ENCODE results near the gene NTSR1.
A peak's percentile ranks its signal among the peaks of the same experiment; 100 is the strongest.

Gene NTSR1

DNA sequence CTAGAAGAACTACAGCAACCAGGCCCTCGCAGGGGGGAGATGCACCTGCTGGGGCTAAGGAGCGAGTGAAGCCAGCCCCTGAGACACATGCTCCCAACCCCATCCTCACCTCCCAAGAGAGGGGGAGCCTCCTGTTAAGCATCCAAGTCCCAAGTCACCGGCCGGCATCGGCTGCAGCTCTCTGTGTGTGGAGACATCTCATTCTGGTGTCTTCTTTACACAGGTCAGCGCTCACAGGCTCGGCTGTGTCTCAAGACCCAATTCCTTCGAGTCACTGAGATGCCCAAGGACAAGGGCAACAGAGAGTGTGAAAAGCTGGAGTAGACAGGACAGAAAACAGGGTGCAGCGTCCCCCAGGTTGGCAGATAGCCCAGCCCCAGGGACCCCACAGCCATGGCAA, 66.6 kb downstream of the NTSR1 start:
- DNase-seq: no peak

DNA sequence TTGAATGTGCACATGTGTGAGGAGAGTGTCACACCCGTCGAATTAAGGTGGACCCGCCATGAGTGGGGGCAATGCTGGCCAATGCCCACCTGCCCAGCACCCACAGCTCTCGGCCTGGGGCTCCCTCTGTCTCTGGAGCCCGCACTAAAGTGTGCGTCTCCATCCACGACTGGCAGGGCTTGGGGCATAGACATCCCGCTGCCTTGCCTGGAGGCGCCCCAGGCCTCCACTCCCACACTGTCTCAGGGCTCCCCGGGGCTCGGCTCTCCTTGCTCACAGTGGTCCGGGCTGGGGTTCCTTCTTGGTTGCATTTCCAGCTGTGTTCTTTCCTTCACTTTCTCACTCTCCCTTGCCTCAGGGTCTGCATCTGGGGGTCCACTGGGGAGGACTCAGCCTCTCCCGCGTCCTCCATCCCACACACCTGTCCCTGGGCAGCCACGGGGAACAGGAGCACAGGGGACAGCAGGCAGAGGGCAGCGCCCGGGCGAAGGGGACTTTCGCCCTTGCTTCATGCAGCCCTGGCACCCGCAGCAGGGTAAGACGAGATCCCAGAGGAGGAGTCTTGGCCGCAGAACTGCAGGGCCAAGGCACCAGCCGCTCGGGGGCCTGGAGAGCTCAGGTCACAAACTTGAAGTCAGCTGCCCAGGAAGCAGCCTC, 67.5 kb downstream of the NTSR1 start:
- DNase-seq: no peak

DNA sequence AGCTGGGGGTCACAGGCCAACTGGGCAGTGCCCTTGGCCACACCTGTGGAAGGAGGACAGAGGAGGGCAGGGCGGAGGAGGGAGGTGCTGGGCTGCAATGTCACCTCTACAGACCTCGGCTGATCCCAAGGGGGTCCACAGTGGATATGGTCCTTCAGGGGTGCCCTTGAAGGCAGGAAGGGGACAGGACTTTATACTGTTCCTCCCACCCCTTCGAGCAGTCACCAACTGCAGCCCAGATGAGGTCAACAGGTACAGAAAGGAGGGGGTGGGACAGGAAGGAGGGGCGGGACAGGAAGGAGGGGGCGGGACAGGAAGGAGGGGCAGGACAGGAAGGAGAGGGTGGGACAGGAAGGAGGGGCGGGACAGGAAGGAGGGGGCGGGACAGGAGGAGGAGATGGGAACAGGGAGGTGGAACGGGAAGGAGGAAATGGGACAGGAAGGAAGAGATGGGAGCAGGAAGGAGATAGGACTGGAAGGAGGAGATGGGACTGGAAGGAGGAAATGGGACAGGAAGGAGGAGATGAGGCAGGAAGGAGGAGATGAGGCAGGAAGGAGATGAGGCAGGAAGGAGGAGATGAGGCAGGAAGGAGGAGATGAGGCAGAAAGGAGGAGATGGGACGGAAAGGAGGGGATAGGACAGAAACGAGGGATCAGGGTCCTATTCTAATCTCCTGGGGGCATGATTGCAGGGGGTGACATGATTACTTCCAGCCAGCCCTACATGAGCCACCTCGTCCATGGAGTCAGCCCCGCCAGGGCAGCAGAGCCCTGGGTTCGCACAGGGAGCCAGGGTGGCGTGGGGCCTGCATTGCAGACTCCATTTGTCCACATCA, 68.3 kb downstream of the NTSR1 start:
- DNase-seq: no peak

DNA sequence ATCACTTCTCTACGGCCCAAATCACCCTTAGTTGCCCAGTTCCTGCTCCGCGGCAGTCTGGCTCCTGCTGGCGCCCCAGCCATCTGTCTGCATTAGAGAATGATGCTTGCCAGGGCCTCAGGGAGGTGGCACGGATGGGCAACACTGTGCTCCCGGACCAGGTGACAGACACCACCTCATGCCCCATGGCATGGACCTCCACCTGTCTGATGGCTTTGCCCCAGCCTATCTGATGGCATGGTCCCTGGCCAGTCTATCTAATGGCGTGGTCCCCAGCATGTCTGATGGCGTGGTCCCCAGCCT, 68.8 kb downstream of the NTSR1 start:
- no peak for DNase-seq

DNA sequence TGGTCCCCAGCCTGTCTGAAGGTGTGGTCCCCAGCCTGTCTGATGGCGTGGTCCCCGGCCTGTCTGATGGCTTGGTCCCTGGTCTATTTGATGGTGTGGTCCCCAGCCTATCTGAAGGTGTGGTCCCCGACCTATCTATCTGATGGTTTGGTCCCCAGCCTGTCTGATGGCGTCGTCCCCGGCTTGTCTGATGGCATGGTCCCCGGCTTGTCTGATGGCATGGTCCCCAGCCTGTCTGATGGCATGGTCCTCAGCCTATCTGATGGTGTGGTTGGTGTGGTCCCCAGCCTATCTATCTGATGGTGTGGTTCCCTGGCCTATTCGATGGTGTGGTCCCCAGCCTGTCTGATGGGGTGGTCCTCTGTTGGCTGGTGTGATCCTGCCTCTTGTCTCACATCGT, 69.4 kb downstream of the NTSR1 start:
- DNase-seq: no peak

DNA sequence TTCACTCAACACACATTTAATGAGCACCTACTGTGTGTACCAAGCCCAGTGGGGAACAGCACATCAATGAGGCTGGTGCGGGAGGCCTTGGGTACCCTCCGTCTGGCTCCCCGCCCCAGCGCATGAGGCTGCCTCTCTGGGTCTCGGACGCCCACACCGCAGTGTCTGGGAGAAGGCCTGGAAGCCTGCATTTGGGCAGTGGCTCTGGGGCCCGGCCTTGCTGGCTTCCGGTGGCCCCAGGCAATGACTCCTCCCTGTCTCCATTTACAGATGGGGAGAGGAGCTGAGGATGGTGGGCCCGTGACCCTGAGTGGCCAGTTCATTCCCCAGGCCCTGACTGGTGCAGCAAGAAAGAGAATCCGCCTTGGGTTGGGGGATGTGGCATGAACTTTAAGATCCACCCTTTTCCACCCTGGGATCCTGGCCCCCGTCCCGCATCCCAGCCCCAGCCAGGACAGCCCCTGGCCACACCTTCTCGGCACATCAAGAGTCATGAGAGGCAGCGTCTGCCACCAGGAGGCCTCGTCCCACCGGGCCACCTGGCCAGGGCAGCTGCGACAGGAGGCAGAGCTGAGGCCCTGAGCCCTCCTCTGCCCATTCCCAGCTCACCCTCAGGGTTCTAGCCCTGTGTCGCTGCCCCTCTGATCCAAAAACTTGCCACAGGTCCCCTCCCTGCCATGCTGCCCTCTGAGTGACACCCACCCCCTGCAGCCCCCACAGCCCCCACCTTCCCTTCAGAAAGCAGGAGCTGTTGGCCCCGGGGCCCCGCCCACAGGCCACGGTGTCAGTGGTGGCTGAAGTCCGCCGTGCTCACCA, 70.2 kb downstream of the NTSR1 start:
- DNase-seq: no peak

DNA sequence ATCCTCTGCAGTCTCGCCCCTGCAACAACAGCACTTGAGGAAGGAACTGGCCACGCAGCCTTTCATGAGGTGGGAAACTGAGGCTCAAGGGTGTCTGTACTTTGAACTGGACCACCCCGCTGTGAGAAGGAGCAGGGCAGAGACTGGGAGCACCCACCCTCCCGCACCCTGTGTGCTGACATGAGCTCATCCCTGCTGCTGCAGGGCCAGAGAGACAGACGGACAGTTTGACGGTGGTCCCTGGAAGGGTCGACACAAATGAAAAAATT, 70.7 kb downstream of the NTSR1 start:
- DNase-seq: no peak

DNA sequence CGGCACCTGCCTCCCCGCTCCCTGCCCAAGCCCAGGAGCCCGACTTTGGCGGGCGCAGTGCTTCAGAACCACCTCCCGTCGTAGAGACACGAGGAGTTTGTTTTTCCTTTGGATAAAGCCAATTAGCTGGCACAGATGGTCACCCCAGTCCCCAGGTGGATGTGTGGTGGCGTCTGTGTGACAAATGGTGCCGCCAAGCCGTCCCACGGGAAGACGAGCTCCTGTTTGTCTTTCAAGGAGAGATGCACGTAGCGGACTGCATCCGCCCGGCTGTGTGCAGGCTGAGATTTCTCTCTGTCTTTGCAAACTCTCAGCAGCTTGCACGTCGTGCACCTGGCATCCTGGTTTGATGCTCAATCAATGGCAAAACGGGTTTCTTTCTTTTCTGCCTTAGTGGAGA, 71.6 kb downstream of the NTSR1 start:
- DNase-seq: no peak

DNA sequence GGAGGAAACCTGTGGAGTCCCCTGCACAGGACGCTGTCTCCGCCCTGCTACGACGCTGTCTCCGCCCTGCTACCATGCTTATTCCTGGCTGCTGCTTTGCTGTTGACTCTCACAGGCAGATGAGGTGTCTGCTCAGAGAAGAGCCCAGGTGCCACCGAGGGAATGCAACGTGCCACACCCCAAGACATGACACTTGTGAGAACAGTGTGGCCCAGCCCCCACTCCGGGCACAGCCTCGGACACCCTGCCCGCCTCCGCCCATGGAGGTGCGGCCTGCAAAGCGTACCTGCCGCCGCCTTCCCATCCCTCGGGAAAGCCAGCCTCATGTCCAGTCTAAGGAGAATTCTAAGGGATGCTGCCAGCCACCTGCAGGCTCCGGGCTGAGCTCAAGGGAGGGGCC, 72.1 kb downstream of the NTSR1 start:
- DNase-seq: no peak

DNA sequence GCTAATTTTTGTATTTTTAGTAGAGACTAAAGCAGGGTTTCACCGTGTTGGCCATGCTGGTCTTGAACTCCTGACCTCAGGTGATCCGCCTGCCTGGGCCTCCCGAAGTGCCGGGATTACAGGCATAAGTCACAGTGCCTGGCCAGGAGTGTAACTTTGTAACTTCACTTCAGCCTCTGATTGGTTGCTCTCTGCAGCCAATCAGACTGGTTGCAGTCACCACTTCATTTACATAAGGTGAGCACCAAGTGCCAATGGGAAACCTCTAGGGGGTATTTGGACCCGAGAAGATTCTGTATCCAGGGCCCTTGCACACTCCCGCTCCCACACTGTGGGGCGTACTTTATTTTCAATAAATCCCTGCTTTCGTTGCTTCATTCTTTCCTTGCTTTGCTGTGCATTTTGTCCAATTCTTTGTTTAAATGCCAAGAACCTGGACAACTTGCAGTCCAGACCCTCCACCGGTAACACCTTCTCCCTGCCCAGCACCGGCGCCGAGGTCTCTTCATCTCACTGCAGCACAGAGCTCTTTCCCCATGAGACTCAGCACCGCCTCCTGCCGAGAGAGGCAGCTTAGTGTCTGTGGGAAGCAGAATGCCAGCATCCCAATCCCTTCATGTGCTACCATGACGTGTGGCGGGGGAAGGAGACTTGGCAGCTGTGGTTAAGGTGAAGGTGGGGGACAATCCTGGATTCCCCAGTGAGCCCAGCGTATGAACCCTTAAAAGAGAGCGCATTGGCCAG, 73.7 kb downstream of the NTSR1 start:
- DNase-seq: no peak

DNA sequence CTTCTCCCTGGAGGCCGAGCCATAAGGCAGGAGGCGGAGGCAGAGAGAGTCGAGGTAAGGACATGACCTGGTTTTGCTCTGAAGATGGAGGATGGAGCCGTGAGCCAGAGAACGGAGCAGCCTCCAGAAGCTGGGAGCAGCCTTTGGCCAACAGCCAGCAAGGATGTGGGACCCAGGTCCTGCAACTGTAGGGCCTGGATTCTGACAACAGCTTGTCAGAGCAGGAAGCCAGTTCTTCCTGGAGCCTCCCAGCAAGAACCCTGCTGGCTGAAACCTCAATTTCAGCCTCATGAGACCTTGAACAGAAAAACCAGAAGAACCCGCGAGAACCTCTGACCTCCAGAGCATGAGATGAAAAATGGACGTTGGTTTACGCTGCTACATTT, 74.2 kb downstream of the NTSR1 start:
- no peak for DNase-seq

DNA sequence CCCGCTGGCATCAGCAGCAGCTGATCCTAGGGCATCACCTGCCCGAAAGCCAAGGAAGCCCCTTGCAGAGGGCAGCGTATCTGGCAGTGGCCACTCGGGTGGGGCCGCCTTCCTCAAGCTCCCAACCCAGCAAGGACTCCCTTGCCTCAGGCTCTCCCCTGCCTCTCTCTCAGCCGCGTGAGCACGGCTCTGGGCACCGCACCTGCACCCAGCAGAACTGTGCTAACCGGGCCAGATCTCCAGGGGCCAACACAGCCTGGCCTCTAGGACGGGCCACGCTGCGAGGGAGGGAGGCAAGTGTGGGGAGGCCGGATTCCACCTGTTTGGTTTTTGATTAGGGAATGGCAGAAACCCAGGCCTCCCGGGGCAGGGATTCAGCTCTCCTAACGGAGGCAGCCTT, 75.9 kb downstream of the NTSR1 start:
- no peak for DNase-seq

DNA sequence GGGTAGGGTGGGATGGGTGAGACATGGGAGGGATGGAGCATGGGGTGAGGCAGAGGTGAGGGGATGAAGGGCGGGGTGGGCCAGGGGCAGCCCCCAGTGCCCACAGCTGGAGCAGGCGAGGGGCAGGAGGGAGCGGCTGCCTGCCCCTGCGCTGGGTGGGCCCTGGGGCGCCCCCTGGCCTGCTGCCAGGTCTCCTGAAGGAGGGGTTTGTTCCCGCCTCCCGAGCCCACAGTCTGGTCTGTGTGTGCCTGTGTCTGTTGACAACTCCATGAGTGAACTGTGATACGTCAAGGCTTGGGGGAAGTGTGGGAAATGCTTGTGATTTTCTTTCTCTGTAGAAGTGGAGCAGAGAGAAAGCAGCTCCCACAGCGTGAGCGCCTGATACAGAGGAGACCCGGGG, 76.8 kb downstream of the NTSR1 start:
- DNase-seq: no peak

DNA sequence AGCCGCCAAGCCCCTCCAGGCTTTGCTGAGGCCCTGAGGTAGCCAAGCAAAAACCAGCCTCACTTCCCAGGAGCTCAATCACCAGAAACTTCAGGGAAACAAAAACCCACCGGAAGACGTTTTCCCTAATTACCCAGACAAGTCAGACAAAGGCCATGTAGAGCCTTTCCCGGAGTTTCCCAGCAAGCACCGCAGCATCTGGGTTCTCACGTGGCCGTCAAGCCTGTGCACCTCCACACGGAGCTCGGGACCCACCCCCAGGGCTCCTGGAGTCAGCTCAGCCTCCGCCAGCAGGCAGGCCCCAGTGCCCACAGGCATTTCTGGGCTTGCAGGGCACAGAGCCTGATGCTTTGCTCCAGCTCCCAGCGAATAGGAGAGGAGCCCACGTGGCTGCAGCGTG, 77.5 kb downstream of the NTSR1 start:
- DNase-seq: no peak

DNA sequence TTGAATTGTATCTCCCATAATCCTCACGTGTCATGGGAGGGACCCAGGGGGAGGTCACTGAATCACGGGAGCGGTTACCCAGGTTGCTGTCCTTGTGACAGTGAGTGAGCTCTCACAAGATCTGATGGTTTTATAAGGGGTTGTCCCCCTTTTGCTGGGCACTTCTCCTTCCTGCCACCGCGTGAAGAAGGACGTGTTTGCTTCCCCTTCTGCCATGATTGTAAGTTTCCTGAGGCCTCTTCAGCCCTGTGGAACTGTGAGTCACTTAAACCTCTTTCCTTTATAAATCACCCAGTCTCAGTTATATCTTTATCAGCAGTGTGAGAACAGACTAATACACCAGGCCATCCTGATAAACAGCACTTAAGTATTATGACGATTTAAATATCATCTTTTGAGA, 78.7 kb downstream of the NTSR1 start:
- DNase-seq: no peak

DNA sequence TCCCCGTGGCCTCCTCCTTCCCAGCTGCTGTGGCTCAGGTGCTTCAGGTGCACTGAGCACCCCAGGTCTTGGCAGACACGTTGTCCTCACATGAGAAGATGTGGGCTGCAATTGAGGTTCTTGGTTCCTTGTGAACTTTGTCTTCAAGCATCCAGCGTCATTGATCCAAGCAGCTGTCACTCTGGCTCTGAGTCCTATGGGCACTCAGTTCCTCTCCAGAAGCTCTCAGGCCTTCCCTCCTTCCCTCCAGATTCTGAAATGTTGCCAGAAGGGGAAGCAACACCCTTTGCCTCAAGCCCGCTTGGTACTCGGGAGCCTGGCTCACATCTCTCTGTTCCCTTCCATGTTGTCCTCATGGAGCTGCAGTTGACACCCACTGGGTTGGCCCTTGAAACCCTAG, 79.2 kb downstream of the NTSR1 start:
- DNase-seq: no peak

DNA sequence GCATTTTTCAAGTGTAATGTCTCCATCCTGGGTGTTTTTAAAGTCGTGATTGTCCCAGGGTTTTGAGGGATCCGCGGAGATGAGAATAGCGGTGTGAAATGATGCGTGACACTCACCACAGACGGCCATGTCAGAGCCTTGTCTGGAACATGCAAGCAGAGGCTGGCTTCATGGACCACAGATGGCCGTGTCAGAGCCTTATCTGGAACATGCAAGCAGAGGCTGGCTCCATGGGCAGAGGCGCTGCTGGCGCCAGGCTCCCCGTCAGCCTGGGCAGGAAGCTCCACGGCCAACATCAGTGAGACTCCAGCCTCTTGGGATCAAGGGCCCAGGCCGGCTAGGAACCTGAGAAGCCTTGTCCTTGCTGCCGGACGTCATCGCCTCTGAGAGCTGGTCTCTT, 80.0 kb downstream of the NTSR1 start:
- no peak for DNase-seq

DNA sequence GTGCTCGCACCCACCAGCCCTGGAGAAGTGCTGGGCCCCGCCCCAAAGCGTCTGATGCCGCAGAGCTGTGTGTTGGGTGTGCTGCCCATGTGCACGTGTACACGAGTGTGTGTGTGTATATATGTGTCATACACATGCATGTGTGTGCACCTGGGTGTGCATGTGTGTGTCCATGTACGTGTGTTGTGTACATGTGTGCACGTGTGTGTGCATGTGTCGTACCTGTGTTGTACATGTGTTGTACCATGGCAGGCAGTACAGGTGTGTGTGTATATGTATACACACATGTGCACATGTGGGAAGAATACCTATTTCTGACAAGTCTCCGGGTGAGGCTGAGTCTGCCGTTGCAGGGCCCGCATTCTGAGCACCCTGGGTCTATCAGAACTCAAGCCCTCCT, 81.4 kb downstream of the NTSR1 start:
- DNase-seq: no peak

DNA sequence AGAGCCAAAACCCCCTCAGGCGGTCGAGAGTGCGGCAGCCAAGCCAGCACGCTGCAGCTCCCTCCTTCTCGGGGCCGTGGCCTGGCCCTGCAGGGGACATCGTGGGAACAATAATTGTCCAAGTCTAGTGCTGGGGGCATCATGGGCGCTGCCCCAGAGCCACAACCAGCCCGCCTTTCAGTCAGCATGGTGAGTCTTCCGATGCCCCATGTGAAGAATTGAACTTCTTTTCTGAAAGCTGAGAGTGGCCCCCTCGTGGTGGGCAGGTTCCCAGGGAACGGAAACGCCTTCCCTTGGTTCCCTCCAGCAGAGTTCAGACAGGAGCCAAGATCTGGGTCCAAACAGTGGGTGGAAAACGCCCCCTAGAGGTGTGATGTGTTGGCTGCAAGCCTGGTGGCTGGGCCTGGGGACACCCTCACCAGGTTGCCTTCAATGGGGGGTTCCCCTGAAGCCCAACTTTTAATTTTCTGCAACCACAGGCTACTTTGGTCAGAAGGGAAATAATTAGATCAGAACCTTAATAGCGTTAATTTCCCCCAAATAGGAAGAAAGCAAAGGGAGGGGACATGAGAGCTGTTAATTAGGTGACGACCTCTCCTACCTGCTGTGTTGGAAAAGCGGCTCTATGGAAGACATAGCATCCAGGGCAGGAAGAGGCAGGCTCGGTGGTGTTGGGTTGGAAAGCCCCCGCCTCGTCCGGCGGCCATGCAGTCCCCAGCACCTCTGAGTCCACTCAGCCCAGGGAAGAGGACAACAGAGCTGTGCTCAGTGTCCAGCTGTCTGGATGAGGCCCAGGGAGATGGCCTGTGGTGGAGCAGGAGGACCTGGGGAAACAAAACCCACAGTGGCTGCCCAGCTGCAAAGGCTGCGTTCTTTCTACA, 82.9 kb downstream of the NTSR1 start:
- DNase-seq: peak; percentile 90

DNA sequence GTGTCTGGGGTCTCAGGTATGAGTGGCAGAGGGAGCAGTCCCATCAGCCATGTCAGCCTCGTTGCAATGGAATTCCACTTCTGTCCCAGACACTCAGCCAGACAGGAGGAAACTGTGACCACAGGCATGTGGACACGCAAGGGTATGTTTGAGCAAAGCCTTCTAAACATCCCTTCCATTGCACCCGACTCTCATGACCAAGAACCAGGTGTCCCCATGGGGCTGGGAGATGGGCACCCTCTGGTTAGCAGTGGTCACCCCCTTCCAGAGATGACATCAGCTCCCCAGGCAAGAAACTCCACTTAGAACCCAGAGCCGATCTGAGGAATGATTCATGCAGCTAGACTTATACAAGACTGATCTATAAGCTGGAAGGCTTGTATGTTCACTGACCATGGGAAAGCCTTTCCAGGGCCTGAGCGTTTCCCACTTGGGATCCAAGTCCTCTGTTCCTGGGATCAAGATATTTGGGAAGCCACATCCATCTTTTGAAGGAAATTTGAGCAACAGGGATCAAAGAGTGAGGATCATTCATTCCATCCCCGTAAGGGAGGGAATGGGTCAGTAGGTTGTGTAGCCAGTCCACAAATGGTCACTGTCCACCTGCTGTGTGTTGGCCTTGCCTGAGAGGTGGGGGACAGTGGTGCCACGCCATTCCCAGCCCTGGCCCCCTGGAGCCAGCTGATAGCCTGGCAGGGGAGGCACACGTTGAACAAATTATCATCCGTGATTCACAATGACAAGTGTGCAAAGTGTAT, 83.7 kb downstream of the NTSR1 start:
- DNase-seq: peak; percentile 51

DNA sequence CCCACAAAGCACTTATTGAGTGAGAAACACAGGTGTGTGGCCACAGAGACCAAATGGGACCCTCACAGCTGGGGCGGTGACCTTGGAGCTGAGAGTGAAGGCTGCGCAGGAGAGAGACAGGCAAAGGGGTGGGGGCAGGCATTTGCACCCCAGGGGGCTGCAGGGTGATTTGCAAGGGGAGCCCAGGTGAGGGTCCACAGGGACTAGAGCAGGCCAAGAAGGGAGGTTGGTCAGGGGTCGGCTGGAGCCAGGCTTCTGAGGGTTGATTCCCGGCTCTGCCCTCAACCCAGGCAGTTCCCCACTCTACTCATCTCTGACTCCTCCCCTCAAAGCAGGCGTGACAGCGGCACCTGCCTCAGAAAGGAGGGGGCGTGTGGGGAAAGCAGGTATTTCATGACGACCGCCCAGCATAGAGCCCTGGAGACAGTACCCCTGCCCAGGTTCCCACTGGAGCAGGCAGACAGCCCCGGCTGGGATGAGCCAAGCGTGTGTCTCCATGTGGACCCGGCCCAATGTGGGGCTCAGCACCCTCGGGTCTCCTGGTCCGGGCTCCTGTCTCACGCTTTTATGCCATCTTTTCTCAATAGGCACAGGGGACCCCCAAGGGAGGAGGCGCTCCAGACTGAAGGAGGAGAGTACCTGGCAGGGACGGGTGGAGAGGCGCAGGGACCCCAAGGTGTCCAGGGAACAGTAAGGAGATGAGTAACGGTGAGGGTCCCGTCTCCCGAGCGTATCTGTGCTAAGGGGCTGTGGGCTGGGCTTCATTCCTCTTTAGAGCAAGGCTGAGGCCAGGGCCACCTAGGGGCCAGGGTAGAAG, 84.5 kb downstream of the NTSR1 start:
- DNase-seq: no peak
